HepG2 (cell line): ENCODE results near the gene FHIT. TPM values are rescaled to one million over a fixed set of nuclear protein-coding genes. Genes with fewer than 3 reads are reported as not detected.

Experiments used
- DNMT1 ChIP-seq: sonication (generic); formaldehyde crosslinking; IDR thresholded peaks from 2 replicates; pipeline ENCODE4 v1.5.1; 2020; ENCODE audit warnings: mild to moderate bottlenecking, missing genetic modification reagents
- HMGA1 ChIP-seq: sonication (generic); formaldehyde crosslinking; conservative IDR thresholded peaks from 2 replicates; pipeline ENCODE4 v1.4.0; 2020; ENCODE audit warnings: missing genetic modification reagents
- MBNL3 ChIP-seq: fragments of 250-450 bp; sonication (Bioruptor Pico); conservative IDR thresholded peaks from 2 replicates; pipeline ENCODE4 v1.8.0; 2022; ENCODE audit warnings: mild to moderate bottlenecking, inconsistent platforms
- NCOA1 ChIP-seq: sonication (generic); formaldehyde crosslinking; IDR thresholded peaks from 2 replicates; pipeline ENCODE4 v1.9.0; 2021; ENCODE audit warnings: missing genetic modification reagents
- PHF8 ChIP-seq: sonication (generic); formaldehyde crosslinking; IDR thresholded peaks from 2 replicates; pipeline ENCODE4 v1.5.0; 2020; ENCODE audit warnings: missing genetic modification reagents
- RBFOX2 ChIP-seq: fragments of 200-400 bp; formaldehyde crosslinking; IDR thresholded peaks from 2 replicates; pipeline ENCODE4 v1.6.1; 2017; ENCODE audit warnings: low read depth, mild to moderate bottlenecking, low read length
- SALL1 ChIP-seq: sonication (generic); formaldehyde crosslinking; IDR thresholded peaks from 2 replicates; pipeline ENCODE4 v1.8.0; 2022; ENCODE audit warnings: mild to moderate bottlenecking, missing genetic modification reagents
- ZNF501 ChIP-seq: sonication (generic); formaldehyde crosslinking; IDR thresholded peaks from 2 replicates; pipeline ENCODE4 v1.5.1; 2020; ENCODE audit warnings: mild to moderate bottlenecking, moderate library complexity, missing genetic modification reagents
- polyA plus RNA-seq, 8 experiments: library from polyadenylated mRNA; depleted of rRNA in 3 of 8; stranded (reverse) in 7 of 8; unstranded in 1 of 8; fragments of >200 nt; fragmentation: Illumina TruSeq in 4 of 8; extraction: Trizol in 4 of 8; gene quantifications; 2 replicates each; pipeline versions ENCODE4 v1.2.1 to v1.2.3, GENCODE V29; 2011 to 2016; ENCODE audit warnings: low read depth in 4 of 8, missing spikeins in 1 of 8, mixed read lengths in 1 of 8; ENCODE audit not compliant: insufficient read depth in 1 of 8
- total RNA-seq, 5 experiments: library from RNA; depleted of rRNA; stranded (reverse); fragments of >200 nt; fragmentation: Illumina TruSeq; extraction: Trizol; gene quantifications; 2 replicates each; pipeline ENCODE4 v1.2.3, GENCODE V29; 2016; ENCODE audit warnings: low read depth in 1 of 5
- TF ChIP-seq, protein P1 (sequence below): sonication (generic); formaldehyde crosslinking; IDR thresholded peaks from 2 replicates; pipeline ENCODE4 v1.4.0; 2020; ENCODE audit warnings: missing genetic modification reagents
- TF ChIP-seq, protein P2 (sequence below): sonication (generic); formaldehyde crosslinking; IDR thresholded peaks from 2 replicates; pipeline ENCODE4 v1.8.0; 2022; ENCODE audit warnings: missing genetic modification reagents, mild to moderate bottlenecking, inconsistent platforms, borderline replicate concordance
- TF ChIP-seq, protein P3 (sequence below): IDR thresholded peaks from 2 replicates; pipeline ENCODE4 v1.6.1; 2012; ENCODE audit warnings: low read depth, low read length, improper control_type of control experiment
- TF ChIP-seq, protein P4 (sequence below): sonication (generic); formaldehyde crosslinking; IDR thresholded peaks from 2 replicates; pipeline ENCODE4 v1.5.0; 2020; ENCODE audit warnings: missing genetic modification reagents

The FHIT gene
- total and polyA plus RNA-seq, 2 of the 13 experiments (the other 11 are each of a cell fraction or from before 2014, with no cell fraction given), result 4.0 to 4.6 TPM

DNA sequence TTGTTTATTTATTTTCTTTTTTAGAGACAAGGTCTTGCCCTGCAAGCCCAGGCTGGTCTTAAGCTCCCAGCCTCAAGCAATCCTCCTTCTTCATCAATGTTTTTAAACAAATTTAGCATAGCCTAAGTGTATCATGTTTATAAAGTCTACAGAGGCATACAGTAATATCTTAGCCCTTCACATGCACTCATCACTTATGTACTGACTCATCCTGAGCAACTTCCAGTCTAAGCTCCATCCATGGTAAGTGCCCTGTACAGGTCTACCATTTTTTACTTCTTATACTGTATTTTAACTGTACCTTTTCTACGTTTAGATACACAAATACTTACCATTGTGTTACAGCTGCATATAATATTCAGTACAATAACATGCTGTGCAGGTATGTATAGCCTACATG lies 860.0 kb downstream of the FHIT start (continued):
- TF ChIP-seq, protein P1, sequence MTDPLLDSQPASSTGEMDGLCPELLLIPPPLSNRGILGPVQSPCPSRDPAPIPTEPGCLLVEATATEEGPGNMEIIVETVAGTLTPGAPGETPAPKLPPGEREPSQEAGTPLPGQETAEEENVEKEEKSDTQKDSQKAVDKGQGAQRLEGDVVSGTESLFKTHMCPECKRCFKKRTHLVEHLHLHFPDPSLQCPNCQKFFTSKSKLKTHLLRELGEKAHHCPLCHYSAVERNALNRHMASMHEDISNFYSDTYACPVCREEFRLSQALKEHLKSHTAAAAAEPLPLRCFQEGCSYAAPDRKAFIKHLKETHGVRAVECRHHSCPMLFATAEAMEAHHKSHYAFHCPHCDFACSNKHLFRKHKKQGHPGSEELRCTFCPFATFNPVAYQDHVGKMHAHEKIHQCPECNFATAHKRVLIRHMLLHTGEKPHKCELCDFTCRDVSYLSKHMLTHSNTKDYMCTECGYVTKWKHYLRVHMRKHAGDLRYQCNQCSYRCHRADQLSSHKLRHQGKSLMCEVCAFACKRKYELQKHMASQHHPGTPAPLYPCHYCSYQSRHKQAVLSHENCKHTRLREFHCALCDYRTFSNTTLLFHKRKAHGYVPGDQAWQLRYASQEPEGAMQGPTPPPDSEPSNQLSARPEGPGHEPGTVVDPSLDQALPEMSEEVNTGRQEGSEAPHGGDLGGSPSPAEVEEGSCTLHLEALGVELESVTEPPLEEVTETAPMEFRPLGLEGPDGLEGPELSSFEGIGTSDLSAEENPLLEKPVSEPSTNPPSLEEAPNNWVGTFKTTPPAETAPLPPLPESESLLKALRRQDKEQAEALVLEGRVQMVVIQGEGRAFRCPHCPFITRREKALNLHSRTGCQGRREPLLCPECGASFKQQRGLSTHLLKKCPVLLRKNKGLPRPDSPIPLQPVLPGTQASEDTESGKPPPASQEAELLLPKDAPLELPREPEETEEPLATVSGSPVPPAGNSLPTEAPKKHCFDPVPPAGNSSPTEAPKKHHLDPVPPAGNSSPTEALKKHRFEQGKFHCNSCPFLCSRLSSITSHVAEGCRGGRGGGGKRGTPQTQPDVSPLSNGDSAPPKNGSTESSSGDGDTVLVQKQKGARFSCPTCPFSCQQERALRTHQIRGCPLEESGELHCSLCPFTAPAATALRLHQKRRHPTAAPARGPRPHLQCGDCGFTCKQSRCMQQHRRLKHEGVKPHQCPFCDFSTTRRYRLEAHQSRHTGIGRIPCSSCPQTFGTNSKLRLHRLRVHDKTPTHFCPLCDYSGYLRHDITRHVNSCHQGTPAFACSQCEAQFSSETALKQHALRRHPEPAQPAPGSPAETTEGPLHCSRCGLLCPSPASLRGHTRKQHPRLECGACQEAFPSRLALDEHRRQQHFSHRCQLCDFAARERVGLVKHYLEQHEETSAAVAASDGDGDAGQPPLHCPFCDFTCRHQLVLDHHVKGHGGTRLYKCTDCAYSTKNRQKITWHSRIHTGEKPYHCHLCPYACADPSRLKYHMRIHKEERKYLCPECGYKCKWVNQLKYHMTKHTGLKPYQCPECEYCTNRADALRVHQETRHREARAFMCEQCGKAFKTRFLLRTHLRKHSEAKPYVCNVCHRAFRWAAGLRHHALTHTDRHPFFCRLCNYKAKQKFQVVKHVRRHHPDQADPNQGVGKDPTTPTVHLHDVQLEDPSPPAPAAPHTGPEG (CRISPR knock-in tag), result no peak
- TF ChIP-seq, protein P2, sequence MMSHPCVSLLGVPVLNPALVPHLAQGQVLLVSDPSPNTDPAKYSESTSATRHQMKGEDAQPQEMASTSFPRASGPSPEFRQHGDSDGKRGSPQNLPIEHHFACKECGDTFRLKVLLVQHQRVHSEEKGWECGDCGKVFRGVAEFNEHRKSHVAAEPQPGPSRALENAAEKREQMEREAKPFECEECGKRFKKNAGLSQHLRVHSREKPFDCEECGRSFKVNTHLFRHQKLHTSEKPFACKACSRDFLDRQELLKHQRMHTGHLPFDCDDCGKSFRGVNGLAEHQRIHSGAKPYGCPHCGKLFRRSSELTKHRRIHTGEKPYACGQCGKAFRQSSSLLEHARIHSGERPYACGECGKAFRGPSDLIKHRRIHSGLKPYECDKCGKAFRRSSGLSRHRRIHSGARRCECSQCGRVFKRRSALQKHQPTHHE (CRISPR knock-in tag), result no peak
- no peak for TF ChIP-seq DNMT1 (CRISPR knock-in tag)
- no peak for TF ChIP-seq ZNF501 (CRISPR knock-in tag)
- no peak for TF ChIP-seq NCOA1 (CRISPR knock-in tag)
- no peak for TF ChIP-seq MBNL3
- TF ChIP-seq, protein P3, sequence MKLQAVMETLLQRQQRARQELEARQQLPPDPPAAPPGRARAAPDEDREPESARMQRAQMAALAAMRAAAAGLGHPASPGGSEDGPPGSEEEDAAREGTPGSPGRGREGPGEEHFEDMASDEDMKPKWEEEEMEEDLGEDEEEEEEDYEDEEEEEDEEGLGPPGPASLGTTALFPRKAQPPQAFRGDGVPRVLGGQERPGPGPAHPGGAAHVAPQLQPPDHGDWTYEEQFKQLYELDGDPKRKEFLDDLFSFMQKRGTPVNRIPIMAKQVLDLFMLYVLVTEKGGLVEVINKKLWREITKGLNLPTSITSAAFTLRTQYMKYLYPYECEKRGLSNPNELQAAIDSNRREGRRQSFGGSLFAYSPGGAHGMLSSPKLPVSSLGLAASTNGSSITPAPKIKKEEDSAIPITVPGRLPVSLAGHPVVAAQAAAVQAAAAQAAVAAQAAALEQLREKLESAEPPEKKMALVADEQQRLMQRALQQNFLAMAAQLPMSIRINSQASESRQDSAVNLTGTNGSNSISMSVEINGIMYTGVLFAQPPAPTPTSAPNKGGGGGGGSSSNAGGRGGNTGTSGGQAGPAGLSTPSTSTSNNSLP, result no peak
- TF ChIP-seq RBFOX2, result no peak
- no peak for TF ChIP-seq PHF8
- no peak for TF ChIP-seq SALL1
- TF ChIP-seq, protein P4, sequence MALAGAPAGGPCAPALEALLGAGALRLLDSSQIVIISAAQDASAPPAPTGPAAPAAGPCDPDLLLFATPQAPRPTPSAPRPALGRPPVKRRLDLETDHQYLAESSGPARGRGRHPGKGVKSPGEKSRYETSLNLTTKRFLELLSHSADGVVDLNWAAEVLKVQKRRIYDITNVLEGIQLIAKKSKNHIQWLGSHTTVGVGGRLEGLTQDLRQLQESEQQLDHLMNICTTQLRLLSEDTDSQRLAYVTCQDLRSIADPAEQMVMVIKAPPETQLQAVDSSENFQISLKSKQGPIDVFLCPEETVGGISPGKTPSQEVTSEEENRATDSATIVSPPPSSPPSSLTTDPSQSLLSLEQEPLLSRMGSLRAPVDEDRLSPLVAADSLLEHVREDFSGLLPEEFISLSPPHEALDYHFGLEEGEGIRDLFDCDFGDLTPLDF (CRISPR knock-in tag), result no peak
- no peak for TF ChIP-seq HMGA1 (CRISPR knock-in tag)
